Activated CD4-positive, alpha-beta memory T cell treated with anti-CD3 and anti-CD28 coated beads, Interleukin-2, amount 10 ng/mL, durations not matched to agents 7 days and 5 days (primary cell): Measurements from ENCODE around the gene GMDS. TPM values are rescaled to one million over a fixed set of nuclear protein-coding genes. Genes with fewer than 3 reads are reported as not detected.

Experiments used
- CTCF ChIA-PET: fragments of 350-600 bp; sonication (Branson Sonifier 250); formaldehyde crosslinking; loops from one replicate; lab custom pipeline; 2021; ENCODE audit warnings: antibody characterized with exemption, inconsistent platforms; lab: Charles Lee
- POLR2A ChIA-PET: fragments of 350-600 bp; sonication (Branson Sonifier 250); formaldehyde crosslinking; loops from one replicate; lab custom pipeline; 2021; ENCODE audit warnings: antibody characterized with exemption; lab: Charles Lee
- DNase-seq: peaks from one replicate; pipeline ENCODE4 v3.0.0-alpha.2; 2020
- H3K27ac Mint-ChIP-seq: one replicate; pipeline ENCODE4 v1.8.0; 2021; ENCODE audit warnings: mild to moderate bottlenecking, mixed read lengths
- H3K27me3 Mint-ChIP-seq: one replicate; pipeline ENCODE4 v1.8.0; 2021; ENCODE audit warnings: mixed read lengths
- H3K36me3 Mint-ChIP-seq: one replicate; pipeline ENCODE4 v1.8.0; 2021; ENCODE audit warnings: low read depth, mixed read lengths
- H3K4me1 Mint-ChIP-seq: one replicate; pipeline ENCODE4 v1.8.0; 2021; ENCODE audit warnings: mixed read lengths
- H3K4me3 Mint-ChIP-seq: one replicate; pipeline ENCODE4 v1.8.0; 2021; ENCODE audit warnings: mild to moderate bottlenecking, mixed read lengths
- H3K9me3 Mint-ChIP-seq: one replicate; pipeline ENCODE4 v1.8.0; 2021; ENCODE audit warnings: mixed read lengths
- total RNA-seq, 2 experiments: library from RNA; stranded (reverse); gene quantifications; one replicate each; pipeline ENCODE4 v1.2.3, GENCODE V29; 2021

GMDS gene
- total RNA-seq, 2 experiments from 2014 or later, result 23.7 to 24.7 TPM

DNA sequence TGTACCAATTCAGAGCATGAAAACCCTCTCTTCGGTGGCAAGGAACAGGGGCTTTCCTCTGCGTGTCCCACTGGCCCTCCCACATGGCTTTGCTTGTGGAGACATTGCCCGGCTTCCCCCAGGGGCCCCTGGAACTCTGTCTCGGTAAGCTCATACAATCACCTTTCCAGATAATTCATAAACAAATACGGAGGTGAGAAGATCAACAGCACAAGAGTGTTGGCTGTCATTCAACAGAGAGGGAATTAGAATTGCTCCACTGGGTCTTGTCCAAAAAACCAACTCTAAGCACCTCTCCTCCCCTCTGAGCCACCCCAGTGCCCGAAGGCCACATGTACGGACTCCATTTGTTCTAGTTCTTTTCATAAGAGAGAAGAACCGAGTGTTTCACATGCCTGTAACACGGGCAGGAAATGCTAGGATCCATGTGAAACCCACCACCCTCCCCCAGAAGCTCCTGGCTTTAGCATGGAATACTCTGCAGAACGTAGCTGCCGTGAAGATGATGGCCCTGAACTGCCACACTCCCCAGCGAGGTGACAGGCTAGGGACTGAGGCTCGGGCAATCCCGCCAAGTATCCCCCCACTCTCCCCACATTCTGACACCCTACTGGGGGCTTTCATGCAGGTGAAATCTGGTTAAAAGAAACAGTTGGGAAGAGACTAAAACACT, 660.3 kb downstream of the GMDS start:
- no peaks in the 10 kb centered on the region for H3K36me3 Mint-ChIP-seq
- POLR2A ChIA-PET, result no interaction called here
- DNase-seq, result no peak
- CTCF ChIA-PET, result interaction anchor here (1.4 kb wide), 1 partner anchor 62 kb away, joined by 3 read pairs; no protein-coding TSS in a partner anchor
- H3K27ac Mint-ChIP-seq, result no peak overlapping the region
- H3K4me1 Mint-ChIP-seq, result no peaks in the 10 kb centered on the region
- H3K4me3 Mint-ChIP-seq, result no peak overlapping the region
- no peaks in the 10 kb centered on the region for H3K9me3 Mint-ChIP-seq
- H3K27me3 Mint-ChIP-seq, result peaks cover 20% of the 10 kb centered on the region

DNA sequence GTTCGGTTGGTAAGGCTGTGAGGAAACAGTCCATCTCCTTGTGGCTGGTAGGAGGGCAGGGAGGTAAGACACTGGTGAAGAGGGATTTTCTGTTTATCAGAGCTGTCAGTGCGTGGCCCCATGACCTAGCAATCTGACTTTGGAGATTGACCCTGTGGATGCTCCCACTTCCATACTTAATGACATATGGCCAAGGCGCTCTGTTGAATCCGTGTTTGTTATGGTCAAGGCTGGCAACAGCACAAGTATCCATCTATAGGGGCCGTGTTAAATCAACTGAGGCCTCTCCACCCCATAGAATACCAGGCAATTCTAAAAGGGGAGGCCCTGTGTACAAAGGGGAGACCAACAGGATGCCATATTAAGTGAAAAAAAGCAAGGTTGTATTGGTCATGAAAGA, 661.3 kb downstream of the GMDS start:
- POLR2A ChIA-PET, result no interaction called here
- peaks cover 14% of the 10 kb centered on the region for H3K27me3 Mint-ChIP-seq
- no peak for DNase-seq
- H3K36me3 Mint-ChIP-seq, result no peaks in the 10 kb centered on the region
- H3K27ac Mint-ChIP-seq, result no peak overlapping the region
- CTCF ChIA-PET, result no interaction called here
- H3K4me1 Mint-ChIP-seq, result no peaks in the 10 kb centered on the region
- no peaks in the 10 kb centered on the region for H3K9me3 Mint-ChIP-seq
- no peak overlapping the region for H3K4me3 Mint-ChIP-seq

DNA sequence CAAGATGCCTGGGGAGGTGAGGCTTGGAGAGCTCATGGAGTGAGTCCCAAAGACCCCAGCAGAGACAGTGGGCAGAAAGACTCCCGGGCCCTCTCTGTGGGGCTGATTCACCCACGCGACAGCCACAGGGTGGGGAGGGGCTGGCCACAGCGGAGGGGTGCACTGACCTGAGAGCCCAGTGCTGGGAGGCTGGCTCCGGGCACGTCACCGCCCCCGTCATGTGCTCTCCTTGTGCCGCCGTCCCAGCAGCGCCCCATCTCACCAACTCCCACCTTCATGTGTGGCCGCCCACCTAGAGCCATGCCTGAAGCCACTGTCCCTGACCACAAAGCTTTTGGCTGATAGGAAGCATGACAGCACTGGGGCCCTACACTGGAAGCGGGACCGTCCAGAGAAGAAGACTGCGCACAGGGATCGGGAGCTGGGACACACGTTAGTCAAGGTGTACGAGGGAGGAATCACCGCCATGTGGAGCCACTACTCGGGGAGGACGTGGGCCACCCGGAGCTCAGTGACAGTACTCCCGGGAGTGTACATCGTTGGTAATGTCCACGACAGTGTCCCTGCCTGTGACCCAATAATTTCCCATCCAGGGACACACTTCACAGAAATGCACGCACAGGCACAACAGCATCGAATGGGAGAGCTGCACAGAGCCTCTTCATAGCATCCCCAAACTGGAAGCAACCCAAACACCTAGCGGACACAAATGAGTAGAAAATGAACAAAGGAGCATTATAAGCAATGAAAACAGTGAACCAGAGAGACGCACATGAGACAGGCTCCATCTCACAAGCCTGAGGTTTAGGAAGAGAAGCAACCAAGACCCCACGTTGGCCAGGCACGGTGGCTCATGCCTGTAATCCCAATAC, 664.0 kb downstream of the GMDS start:
- Mint-ChIP-seq H3K9me3 (no peaks in the 10 kb centered on the region), H3K36me3 (no peaks in the 10 kb centered on the region), H3K4me3 (no peak overlapping the region), H3K27ac (no peak overlapping the region), H3K4me1 (no peaks in the 10 kb centered on the region), H3K27me3 (peaks cover 9% of the 10 kb centered on the region)
- ChIA-PET CTCF (interaction anchor here (1.0 to 1.5 kb wide), 2 partner anchors 15 to 29 kb away, joined by 3 read pairs; no protein-coding TSS in a partner anchor), POLR2A (no interaction called here)
- no peak for DNase-seq

DNA sequence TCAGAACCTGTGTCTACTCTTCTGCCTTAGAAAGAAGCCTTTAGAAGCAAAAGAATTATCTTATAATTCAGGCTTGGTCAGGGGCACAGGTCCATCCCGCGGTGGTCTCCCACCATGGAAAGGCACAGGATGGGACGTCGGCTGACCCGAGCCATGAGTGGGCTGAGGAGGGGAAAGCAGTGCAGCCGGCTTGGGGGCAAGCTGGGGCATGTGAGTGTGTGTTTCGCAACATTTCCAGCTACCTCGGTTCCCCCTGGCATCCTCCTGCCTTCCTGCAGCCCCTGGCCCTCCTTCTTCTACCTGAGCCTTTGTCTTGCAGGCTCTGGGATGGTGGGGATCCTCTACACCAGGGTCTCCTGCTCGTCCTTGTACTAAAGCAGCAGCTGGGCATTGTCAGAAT, 664.8 kb downstream of the GMDS start:
- H3K4me1 Mint-ChIP-seq, result no peaks in the 10 kb centered on the region
- POLR2A ChIA-PET, result no interaction called here
- H3K9me3 Mint-ChIP-seq, result no peaks in the 10 kb centered on the region
- peaks cover 7% of the 10 kb centered on the region for H3K27me3 Mint-ChIP-seq
- H3K36me3 Mint-ChIP-seq, result no peaks in the 10 kb centered on the region
- no peak for DNase-seq
- H3K4me3 Mint-ChIP-seq, result no peak overlapping the region
- H3K27ac Mint-ChIP-seq, result no peak overlapping the region
- CTCF ChIA-PET, result interaction anchor here (1.0 kb wide), 1 partner anchor 16 kb away, joined by 3 read pairs; no protein-coding TSS in a partner anchor

DNA sequence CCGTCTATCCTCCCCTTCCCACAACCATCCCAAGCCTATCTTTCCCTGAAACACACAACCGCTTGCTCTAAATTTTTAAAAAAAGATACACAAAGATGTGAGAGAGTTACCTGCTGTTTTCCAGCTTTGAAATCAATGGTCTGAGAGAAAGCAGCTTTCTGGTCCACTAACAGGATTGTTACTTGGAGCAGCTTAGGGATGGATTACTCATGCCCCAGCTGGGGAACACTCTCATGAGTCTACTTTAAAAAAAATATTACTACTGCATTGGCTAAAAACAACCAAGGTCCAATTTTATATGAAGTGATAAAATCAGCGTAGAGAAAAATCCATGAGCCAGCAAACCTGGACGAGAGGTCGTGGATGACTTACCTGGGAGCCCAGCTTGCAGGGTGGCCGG, 665.3 kb downstream of the GMDS start:
- POLR2A ChIA-PET, result no interaction called here
- DNase-seq, result no peak
- H3K4me1 Mint-ChIP-seq, result no peaks in the 10 kb centered on the region

DNA sequence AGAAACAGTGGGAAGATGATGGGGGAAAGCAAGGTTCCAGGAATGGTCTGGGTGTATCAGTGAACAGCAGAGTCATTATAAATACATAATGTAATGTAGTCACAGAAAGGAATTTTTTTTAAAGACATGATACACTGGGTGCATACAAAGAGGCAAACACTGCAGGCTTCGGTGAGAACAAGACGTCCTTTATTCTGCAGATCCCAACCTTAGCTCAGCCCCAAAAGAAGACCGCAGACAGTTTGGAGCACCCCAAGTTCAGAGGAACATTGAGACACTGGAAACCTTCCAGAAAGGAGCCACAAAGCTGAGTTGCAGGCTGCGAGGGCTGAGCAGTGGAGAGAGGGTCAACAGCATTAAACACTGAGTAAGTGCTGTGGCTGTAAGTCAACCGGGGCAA, 666.3 kb downstream of the GMDS start:
- CTCF ChIA-PET, result interaction anchor here (0.8 kb wide), 1 partner anchor 17 kb away, joined by 3 read pairs; no protein-coding TSS in a partner anchor
- H3K4me3 Mint-ChIP-seq, result no peak overlapping the region
- DNase-seq, result no peak
- no peaks in the 10 kb centered on the region for H3K9me3 Mint-ChIP-seq
- H3K4me1 Mint-ChIP-seq, result no peaks in the 10 kb centered on the region
- POLR2A ChIA-PET, result no interaction called here
- no peaks in the 10 kb centered on the region for H3K36me3 Mint-ChIP-seq
- H3K27ac Mint-ChIP-seq, result no peak overlapping the region
- H3K27me3 Mint-ChIP-seq, result peaks cover 7% of the 10 kb centered on the region

More for the DNA sequence above, 665.3 kb downstream of the GMDS start:
- H3K27ac Mint-ChIP-seq, result no peak overlapping the region
- H3K36me3 Mint-ChIP-seq, result no peaks in the 10 kb centered on the region
- no peak overlapping the region for H3K4me3 Mint-ChIP-seq
- H3K27me3 Mint-ChIP-seq, result peaks cover 7% of the 10 kb centered on the region
- no peaks in the 10 kb centered on the region for H3K9me3 Mint-ChIP-seq
- CTCF ChIA-PET, result interaction anchor here (0.6 kb wide), 1 partner anchor 799 kb away, joined by 3 read pairs; no protein-coding TSS in a partner anchor

DNA sequence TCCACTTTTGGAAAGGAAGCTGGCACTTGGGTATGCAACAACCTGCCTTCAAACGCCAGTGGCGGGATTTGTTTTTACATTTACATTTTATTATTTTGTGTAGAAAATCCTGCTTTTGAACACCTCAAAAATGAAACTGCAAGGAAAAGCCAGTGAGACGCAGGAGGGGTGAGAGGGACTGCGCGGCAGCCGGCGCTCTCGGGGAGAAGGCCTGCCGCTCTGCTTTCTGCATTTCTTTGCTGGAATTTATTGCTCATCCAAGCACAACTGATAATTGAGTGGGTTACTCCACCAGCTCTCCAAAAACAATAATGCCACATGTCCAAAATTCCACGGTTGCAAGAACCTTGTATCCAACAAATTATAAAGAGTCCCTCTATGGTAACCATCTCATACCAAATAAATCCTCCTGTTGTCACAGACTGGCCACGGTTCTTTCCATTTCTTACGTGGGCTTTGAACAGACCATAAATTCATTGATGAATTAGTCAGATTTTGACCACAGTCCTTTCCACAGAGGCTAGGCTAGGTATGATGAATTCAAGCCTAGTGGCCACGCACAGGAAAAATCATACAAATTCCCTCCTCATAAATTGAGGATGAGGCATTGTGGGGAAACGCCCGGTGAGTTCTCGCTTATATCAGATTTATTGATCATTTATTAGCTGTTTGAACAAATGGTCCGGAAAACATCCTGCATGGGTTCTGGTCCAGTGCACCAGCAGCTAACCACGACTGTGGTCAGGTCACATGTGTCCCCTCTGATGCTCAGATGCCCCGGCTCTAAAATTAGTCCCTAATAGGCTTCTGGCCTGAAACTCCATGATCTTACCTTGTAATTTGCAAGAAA, 667.3 kb downstream of the GMDS start:
- POLR2A ChIA-PET, result no interaction called here
- CTCF ChIA-PET, result interaction anchor here (1.1 to 1.2 kb wide), 2 partner anchors 19 to 54 kb away, joined by 3 read pairs; no protein-coding TSS in a partner anchor
- Mint-ChIP-seq H3K27ac (no peak overlapping the region), H3K4me3 (no peak overlapping the region), H3K9me3 (no peaks in the 10 kb centered on the region), H3K27me3 (peaks cover 11% of the 10 kb centered on the region), H3K36me3 (no peaks in the 10 kb centered on the region), H3K4me1 (no peaks in the 10 kb centered on the region)
- DNase-seq, result no peak

DNA sequence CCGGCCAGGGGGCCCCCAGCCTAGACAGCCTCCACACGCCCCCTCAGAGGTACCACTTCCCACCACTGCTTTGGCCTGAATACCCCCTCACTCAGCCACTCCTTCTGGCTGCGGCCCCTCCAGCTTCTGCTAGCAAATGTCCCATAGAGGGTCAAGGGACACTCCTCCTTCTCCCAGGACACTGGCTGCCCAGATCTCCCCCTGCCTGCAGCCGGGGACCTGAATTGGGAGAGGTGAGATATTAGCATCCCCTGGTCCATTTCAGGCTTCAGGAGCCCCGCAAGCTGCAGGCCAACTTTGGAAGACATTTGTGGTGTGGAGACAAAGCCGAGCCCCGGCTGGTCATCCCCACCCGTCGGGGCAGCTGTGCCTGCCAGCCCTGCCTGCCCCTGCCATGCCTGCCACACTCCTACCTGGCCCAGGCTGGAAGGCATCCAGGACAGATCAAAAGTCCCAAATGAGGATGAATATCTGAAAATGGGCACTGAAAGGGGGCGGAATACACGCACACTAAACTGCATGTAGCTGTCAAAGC, 668.2 kb downstream of the GMDS start:
- Mint-ChIP-seq H3K4me1 (no peaks in the 10 kb centered on the region), H3K27ac (no peak overlapping the region), H3K27me3 (peaks cover 13% of the 10 kb centered on the region), H3K9me3 (no peaks in the 10 kb centered on the region), H3K36me3 (no peaks in the 10 kb centered on the region), H3K4me3 (no peak overlapping the region)
- ChIA-PET POLR2A (no interaction called here), CTCF (interaction anchor here (1.1 to 1.2 kb wide), 2 partner anchors 20 to 53 kb away, joined by 3 read pairs; no protein-coding TSS in a partner anchor)
- DNase-seq, result no peak

DNA sequence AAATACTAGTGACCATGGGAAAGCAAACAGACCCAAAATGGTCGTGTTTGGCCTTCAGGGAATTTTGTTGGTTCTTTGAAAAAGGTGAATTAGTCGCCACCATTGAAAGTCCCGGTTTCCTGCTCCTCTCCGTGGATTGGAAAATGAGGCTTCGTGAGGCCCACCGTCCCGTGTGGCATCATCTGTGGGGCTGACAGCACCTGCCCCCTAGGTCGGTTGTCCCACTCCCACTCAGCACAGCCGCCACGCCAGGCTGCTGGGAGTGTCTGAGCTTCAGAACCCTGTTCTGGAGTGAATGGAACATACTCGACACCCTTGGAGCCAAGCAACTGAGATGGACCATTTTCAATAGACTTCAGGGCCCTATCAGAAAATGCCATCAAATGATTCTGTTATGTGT, 668.7 kb downstream of the GMDS start:
- Mint-ChIP-seq H3K4me3 (no peak overlapping the region), H3K36me3 (no peaks in the 10 kb centered on the region), H3K27me3 (peaks cover 17% of the 10 kb centered on the region), H3K4me1 (no peaks in the 10 kb centered on the region), H3K9me3 (no peaks in the 10 kb centered on the region), H3K27ac (no peak overlapping the region)
- POLR2A ChIA-PET, result no interaction called here
- no peak for DNase-seq
- CTCF ChIA-PET, result interaction anchor here (1.2 kb wide), 1 partner anchor 53 kb away, joined by 3 read pairs; no protein-coding TSS in a partner anchor

DNA sequence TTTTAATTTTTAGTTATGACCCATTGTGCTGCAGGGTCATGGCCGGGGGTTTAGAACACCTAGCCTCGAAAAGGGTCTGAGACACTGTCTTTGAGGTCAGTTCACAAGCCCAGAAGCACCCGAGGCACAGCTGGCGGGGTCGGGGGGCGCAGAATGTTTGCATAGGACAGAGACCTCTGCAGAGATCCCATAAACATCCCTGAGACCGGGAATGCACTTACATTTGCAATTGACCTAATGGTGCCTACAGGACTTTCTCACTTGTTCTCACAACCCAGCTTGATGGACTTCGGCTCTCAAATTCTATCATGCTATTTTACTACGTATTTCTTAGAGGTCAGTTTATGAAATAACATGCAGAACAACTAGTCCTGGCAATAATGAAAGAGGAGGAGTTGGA, 669.2 kb downstream of the GMDS start:
- H3K4me3 Mint-ChIP-seq, result no peak overlapping the region
- POLR2A ChIA-PET, result no interaction called here

DNA sequence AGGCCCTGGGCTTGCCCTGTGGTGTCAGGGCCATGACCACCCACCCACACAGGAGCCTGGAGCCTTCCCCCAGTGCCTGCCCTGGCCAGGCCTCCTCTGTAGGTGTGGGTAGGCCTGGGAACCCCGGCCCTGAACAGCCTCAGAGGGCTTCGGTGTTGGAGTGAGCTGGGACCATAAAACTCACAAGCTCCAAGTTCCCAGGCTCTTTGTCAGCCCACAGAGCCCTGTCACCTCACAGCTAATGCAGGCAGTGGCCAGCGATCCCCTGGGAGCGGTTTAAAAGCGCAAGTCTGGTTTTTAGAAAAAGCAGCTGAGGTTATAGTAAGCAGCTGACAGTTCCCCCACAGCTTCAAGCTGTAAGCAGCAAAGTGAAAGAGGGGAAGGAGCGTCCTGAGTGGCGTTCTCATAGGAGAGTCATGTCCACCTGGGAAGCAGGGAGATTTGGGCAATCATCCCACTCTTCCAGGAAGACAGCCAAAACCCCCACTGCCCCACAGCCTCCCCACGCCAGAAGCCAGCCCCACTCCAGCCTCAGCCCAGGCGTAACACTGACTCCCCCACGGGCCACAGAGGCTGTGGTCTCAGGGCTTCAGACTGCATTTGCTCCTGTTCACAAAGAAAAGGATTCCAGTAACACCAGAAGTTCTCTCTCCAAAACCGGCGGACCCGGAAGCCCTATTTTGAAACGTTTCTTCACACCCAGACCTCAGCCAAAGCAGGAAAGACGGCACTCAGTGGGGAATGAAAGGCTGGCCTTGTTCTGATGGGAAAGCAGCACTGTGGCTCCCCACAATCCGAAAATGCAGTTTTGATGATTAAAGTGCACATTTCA, 670.0 kb downstream of the GMDS start:
- peaks cover 6% of the 10 kb centered on the region for H3K9me3 Mint-ChIP-seq
- H3K27me3 Mint-ChIP-seq, result peaks cover 29% of the 10 kb centered on the region
- CTCF ChIA-PET, result no interaction called here
- no peak overlapping the region for H3K4me3 Mint-ChIP-seq
- DNase-seq, result no peak
- POLR2A ChIA-PET, result no interaction called here
- no peak overlapping the region for H3K27ac Mint-ChIP-seq
- no peaks in the 10 kb centered on the region for H3K4me1 Mint-ChIP-seq
- peaks cover 2% of the 10 kb centered on the region for H3K36me3 Mint-ChIP-seq

More for the DNA sequence above, 669.2 kb downstream of the GMDS start:
- peaks cover 2% of the 10 kb centered on the region for H3K9me3 Mint-ChIP-seq
- peaks cover 22% of the 10 kb centered on the region for H3K27me3 Mint-ChIP-seq
- DNase-seq, result no peak
- H3K27ac Mint-ChIP-seq, result no peak overlapping the region
- no peaks in the 10 kb centered on the region for H3K36me3 Mint-ChIP-seq
- CTCF ChIA-PET, result no interaction called here
- H3K4me1 Mint-ChIP-seq, result no peaks in the 10 kb centered on the region

DNA sequence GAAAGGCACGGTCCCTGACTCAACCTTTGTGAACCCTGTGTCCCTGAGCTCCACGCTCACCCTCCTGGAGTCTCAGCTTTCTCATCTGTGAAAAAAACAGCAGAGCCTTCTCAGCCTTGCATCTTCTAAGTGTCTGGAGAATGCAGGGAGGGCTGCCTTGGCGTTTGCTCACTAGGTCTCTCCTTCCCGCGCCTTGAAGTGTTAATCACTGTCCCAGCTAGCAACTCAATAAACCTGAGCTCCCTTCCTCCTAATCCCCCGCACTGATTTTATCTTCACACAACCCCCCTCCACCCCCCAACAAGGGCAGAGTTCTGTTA, 670.6 kb downstream of the GMDS start:
- Mint-ChIP-seq H3K4me1 (no peaks in the 10 kb centered on the region), H3K4me3 (no peak overlapping the region), H3K36me3 (peaks cover 2% of the 10 kb centered on the region), H3K27me3 (peaks cover 30% of the 10 kb centered on the region), H3K27ac (no peak overlapping the region), H3K9me3 (peaks cover 6% of the 10 kb centered on the region)
- ChIA-PET CTCF (no interaction called here), POLR2A (no interaction called here)
- DNase-seq, result no peak
